HL-60 (cell line): ENCODE measurements around the gene PRODH2.

Experiments used
- CTCF ChIP-seq: IDR thresholded peaks from one replicate; pipeline ENCODE4 v1.5.1; 2011; ENCODE audit warnings: low read length, control low read depth, inconsistent platforms; ENCODE audit not compliant: insufficient read depth
- REST ChIP-seq: IDR thresholded peaks from 2 replicates; pipeline ENCODE4 v1.6.1; 2012; ENCODE audit warnings: low read depth; ENCODE audit not compliant: insufficient replicate concordance
- SPI1 ChIP-seq: IDR thresholded peaks from 2 replicates; pipeline ENCODE4 v1.6.1; 2012; ENCODE audit warnings: low read depth, mild to moderate bottlenecking, borderline replicate concordance

- TF ChIP-seq CTCF (no peak), REST (no peak), SPI1 (peak; percentile 76; the same call in 1 of the 2 replicates)
These were observed 9.9 kb upstream of the PRODH2 start for GRCh38 chr19:35822579-35822978.
